GM21390 (cell line): ENCODE results near the gene AGER.
"Not testable (repeated sequence)": the region's sequence is repeated elsewhere in the genome, so short reads cannot be mapped to it uniquely, and the experiment has no call there.

Source experiments
- ATAC-seq: cut with Tn5 transposase; IDR thresholded peaks from one replicate; pipeline ENCODE4 v1.9.1; 2021; ENCODE audit not compliant: unreplicated experiment

AGER gene

DNA sequence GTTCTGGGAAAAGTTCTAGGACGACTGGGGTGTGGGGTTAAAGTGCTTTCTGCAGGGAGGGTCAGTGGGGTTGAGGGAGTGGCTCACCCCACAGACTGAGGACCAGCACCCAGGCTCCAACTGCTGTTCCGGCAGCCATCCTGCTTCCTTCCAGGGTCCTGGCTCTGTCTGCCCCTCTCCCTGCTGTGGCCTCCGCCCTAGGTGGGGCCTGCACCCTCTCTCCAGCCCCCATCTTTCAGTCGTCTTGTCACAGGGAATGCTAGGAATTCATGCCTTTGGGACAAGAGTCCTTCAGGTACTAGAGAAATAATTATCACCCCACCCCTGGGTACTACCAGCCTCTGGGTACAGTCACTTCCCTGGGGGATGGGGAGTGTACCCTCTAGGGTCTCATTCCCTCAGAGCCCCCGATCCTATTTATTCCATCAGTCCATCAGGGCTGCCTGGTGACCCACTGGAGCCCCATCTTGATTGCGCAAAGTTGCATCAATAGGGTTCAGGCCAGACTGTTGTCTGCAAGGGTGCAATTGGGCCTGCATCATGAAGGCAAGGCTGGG lies at the start of gene AGER:
Gene AGER (minus strand): TSS at position 170 of the 557 bp plus-strand sequence. CDS start 31 bp downstream, at position 139.
- ATAC-seq = no peak

GRCh38 chr6:32226434-32226833 lies 42.4 kb upstream of the AGER start:
- no peak for ATAC-seq

DNA sequence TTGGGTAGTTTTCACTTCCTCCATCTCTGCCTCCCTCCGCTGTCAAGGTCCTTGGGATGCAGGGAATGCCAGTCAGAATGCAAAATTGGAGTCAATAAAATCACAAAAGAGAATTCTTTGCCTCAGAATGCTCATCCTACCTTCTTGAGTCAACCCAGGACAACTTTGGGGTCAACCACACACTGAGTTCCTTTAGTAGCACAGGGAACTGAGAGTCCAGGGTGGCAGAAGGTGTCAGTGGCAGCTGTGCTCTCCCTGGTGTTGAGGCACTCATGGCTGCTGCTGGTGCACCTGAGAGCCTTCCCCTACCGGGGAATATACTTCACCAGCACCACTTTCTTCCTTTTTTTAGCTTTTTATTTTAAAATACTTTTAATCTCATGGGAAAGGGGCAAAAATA lies 40.6 kb upstream of the AGER start:
- no peak for ATAC-seq

- ATAC-seq = no peak
These were observed 39.5 kb upstream of the AGER start, which contains the start of gene NOTCH4 for GRCh38 chr6:32223258-32224235. NOTCH4 (minus strand) TSS chr6:32224067; CDS start chr6:32223928, 139 bp downstream.

DNA sequence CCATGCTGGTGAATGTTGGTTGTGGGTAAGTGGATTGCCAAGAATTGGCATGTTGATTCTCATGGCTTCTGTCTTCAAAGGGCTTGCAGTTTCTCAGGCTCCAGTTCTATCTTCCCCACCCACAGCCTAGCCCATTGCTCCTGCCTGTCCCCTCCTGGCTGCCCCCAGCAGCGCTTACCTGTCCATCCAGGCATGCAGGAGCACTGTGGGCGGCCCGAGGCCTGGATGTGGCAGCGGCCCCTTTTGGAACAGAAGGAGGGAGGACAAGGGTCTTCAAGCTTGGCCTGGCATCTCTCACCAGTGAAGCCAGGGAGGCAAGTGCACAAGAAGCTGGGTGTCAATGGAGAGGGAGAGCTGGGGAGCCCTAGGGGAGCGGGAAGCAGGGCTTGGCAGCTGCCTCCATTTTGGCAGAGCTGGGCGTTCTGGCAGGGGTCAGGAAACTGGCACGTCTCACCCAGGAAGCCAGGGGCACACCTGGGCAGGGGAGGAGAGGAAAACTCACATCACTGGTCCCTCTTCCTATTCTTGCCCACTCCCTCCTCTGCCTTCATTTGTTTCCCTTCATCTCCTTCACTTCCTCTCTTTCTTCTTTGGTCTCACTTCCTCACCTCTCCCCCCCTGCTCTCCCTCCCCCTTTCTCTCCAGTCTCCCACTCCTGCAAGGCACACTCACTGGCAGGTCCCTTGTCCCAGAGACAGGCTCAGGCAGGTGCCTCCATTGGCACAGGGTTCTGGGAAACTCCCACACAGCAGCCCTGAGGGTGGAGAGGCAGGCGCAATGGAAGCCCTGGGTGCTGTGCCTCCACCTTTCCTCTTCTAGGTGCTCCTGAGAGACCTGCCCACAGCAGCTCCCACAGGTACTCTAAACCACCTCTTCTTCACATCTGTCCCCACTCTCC lies 38.5 kb upstream of the AGER start:
- no peak for ATAC-seq

- no peak for ATAC-seq
These were observed 36.0 kb upstream of the AGER start for GRCh38 chr6:32220021-32220420.

DNA sequence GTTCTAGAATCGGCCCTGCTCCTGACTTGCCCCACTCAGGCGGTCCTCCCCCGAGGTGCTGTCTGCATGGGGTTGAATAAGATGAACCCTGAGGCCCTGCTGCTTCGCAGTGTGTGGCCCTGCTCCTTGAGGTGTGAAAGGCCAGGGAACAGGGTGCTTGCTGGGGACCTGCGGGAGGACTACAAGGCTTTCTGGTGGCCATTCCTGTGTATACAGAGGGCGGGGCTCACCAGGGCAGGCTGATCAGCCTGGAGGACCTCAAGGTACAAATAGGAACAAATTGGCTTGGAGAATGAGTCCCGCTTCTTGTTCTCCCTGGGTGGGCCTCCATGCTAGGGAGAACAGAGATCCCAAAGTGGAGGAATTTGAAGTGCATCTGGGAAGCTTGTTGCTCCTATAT lies 34.1 kb upstream of the AGER start:
- no peak for ATAC-seq

DNA sequence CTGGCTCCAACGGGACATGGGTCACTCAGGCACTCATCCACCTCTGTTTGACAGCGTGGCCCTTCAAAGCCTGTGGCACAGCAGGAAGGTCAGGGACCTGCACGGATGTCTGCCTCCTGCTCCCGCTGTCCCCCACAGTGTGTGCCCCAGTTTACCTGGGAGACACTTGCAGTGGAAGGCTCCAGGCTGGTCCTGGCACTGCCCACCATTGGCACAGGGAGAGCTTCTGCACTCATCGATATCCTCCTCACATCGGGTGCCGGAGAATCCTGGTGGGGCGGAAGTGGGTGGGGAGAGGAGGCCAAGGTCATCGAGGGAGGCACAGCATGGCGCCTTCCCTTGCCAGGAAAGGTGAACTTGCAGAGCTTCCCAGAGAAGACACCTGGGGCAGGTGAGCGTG lies 32.9 kb upstream of the AGER start:
- no peak for ATAC-seq

DNA sequence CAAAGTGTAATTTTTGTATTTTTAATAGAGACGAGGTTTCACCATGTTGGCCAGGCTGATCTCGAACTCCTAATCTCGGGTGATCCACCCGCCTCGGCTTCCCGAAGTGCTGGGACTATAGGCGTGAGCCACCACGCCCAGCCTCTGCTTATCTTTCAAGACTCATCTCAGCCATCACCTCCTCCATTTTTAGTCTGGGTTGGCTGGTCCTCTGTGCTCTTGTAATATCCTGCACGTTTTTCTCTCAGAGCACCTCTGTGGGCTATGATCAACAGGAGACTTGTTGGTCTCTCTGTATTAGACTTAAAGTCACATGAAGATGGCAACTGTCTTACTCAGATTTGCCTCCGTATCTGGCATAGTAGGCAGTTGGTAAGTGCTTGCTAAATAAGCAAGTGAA lies 32.2 kb upstream of the AGER start:
- ATAC-seq = no peak

DNA sequence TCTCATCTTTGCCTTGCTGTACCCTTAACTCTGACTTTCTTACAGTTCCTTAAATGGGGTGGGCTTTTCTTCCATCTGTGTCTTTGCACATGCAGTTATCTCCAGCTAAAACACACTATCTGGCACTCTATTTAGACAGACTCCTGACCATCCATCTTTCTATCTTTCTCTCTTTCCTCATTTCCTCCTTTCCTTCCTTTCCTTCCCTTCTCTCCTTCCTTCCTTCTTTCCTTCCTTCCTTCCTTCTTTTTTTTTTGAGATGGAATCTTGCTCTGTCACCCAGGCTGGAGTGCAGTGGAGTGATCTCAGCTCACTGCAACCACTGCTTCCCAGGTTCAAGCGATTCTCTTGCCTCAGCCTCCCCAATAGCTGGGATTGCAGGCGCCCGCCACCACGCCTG lies 31.6 kb upstream of the AGER start:
- ATAC-seq = no peak

- no peak for ATAC-seq
These were observed 30.1 kb upstream of the AGER start for GRCh38 chr6:32214126-32214525.

GRCh38 chr6:32213649-32214048 lies 29.6 kb upstream of the AGER start:
- ATAC-seq = no peak

DNA sequence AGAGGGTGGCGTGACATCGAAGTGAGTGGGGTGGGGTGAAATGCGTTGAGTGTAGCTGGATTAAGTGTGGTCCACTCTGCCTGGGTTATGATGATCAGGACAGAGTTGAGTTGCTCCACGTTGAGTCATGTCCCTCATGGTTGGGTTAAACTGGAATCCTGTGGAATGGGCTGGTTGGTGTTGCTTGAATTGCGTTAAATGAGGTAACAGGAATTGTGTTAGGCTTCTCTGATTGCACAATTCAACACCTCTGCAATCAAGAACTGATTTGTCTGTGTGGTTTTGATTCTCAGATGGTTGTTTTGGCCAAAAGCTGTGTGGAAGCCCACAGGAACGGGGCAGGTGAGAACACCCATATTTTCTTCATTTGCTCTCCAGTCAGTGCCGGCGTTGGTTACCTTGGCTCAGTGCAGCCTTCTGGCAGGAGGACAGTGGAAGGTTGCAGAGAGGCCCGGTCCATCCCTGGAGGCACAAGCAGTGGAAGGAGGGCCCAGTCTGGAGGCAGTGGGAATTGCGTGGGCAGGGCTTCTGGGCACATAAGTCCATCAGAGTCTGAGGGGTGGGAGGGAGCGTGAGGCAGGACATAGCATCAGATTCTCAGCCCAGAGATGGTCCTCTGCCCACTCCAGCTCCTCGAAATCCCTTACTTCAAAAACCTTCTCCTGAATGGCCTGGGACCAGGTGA lies 28.2 kb upstream of the AGER start:
- ATAC-seq = no peak

GRCh38 chr6:32211432-32211831 lies 27.4 kb upstream of the AGER start:
- not testable (repeated sequence) for ATAC-seq

- ATAC-seq = no peak
These were observed 26.1 kb upstream of the AGER start for GRCh38 chr6:32210191-32210601.

GRCh38 chr6:32208996-32209395 lies 24.9 kb upstream of the AGER start:
- no peak for ATAC-seq

GRCh38 chr6:32204268-32204715 lies 20.2 kb upstream of the AGER start:
- no peak for ATAC-seq

DNA sequence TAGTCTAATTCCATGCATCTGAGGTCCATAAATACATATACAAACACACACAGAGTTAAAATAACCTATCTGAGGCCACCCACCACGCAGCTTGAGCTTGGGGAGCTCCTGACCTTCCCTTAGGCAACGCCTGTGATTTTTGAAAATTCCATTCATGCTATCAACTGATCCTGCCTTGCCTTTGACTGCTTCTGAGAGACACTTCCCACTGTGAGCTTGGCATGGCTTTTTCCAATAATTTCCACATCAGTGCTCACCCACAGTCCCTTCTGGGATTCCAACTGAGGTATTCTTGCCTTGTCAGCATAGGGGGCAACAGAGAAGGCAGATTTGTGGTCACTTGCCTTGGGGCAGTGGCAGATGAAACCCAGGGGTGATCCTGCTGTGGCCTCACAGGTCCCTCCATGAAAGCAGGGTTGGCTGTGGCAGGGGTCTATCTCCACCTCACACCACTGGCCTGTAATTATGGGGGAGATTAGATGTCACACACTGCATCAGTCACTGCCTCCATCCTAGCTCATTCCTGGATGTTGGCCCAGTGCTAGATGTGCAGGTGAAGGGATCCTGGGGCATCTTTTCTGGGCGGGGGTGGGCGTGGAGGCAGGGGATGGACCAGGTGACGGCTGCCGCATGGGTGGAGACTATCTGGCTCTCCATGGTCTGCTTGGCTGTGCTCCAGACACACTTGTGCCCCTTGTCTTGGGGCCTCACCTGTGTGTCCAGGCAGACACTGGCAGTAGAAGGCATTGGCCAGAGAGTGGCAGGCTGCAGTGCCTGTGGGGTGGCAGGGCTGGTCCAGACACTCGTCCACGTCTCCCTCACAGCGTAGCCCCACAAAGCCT lies 19.6 kb upstream of the AGER start:
- no peak for ATAC-seq

DNA sequence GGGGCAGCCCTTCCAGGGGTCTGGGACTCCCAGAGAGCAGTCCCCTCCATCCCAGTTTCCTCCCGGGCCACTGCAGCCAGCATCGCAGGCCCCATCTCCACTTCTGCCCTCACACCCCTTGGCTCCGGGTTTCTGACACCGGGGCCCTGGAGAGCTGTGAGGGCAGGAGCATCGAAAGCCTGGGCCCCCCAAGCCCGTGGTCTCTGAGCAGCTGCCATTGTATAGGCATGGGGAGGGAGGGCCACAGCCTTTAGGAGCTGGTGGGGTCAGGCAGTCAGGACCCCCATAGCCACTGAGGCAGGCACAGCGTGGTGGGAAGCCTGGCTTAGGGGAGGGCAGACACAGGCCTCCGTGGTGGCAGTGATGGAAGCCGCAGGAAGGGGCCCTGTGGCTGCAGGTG lies 18.1 kb upstream of the AGER start:
- ATAC-seq = no peak
